ENCODE data around the gene TAS2R60.

DNA sequence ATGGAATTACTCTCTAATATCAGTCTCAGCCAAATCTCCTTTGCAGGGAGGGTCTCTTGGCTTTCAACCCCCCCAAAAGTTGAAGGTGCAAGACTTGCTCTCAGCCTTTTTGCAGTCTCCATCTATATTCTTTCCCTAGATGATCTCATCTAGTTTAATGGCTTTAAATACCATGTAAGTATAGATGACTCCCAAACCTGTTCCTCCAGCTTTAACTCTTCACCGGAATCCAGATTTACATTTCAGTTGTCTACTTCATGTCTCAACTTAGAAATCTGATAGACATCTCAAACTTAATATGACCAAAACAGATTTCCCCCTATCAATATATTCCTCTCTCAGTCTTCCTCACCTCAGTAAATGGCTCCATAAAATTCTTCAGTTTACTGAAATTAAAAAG lies 24.5 kb downstream of the TAS2R60 start:
- TF ChIP-seq, protein P1, sequence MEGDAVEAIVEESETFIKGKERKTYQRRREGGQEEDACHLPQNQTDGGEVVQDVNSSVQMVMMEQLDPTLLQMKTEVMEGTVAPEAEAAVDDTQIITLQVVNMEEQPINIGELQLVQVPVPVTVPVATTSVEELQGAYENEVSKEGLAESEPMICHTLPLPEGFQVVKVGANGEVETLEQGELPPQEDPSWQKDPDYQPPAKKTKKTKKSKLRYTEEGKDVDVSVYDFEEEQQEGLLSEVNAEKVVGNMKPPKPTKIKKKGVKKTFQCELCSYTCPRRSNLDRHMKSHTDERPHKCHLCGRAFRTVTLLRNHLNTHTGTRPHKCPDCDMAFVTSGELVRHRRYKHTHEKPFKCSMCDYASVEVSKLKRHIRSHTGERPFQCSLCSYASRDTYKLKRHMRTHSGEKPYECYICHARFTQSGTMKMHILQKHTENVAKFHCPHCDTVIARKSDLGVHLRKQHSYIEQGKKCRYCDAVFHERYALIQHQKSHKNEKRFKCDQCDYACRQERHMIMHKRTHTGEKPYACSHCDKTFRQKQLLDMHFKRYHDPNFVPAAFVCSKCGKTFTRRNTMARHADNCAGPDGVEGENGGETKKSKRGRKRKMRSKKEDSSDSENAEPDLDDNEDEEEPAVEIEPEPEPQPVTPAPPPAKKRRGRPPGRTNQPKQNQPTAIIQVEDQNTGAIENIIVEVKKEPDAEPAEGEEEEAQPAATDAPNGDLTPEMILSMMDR (IDR thresholded peaks at IDR 0.05): no peak
- TF ChIP-seq POLR2AphosphoS5 (IDR thresholded peaks at IDR 0.05): no peak
- no peak for TF ChIP-seq POLR2A (IDR thresholded peaks at IDR 0.05; ENCODE audit: low read depth)

Measured in esophagus muscularis mucosa (tissue), 3 donors.